Fibroblast of the aortic adventitia (primary cell): Measurements from ENCODE around the gene RPL29. TPM values are rescaled to one million over a fixed set of nuclear protein-coding genes. Genes with fewer than 3 reads are reported as not detected.

Experiments
- DNase-seq: peaks from one replicate; pipeline ENCODE4 v3.0.0-alpha.2; 2010; ENCODE audit warnings: low read depth
- H3K4me3 ChIP-seq: 2 replicates; pipeline ENCODE4 v1.5.1; 2011; ENCODE audit warnings: low read depth, mild to moderate bottlenecking, control low read depth, low read length, moderate library complexity
- CTCF ChIP-seq: IDR thresholded peaks from 2 replicates; pipeline ENCODE4 v1.5.1; 2011; ENCODE audit warnings: mild to moderate bottlenecking, low read length, control low read depth, inconsistent platforms; ENCODE audit not compliant: insufficient read depth
- total RNA-seq: library from RNA; depleted of rRNA; stranded (reverse); fragments of >200 nt; gene quantifications from 2 replicates; pipeline ENCODE4 v1.2.3, GENCODE V29; 2012; ENCODE audit warnings: low replicate concordance

Gene RPL29
- total RNA-seq, 1 donor: 1,532 TPM

- H3K4me3 ChIP-seq: no peak overlapping the region
- TF ChIP-seq CTCF: no peak
Measured at GRCh38 chr3:52032702-52033408, 37.2 kb upstream of the RPL29 start.

GRCh38 chr3:52031896-52032295 lies 36.2 kb upstream of the RPL29 start:
- TF ChIP-seq CTCF: no peak
- no peak for DNase-seq

More at GRCh38 chr3:52032702-52033408, 37.2 kb upstream of the RPL29 start:
- DNase-seq: no peak

GRCh38 chr3:52030714-52031310 lies 35.1 kb upstream of the RPL29 start:
- TF ChIP-seq CTCF: no peak
- no peak for DNase-seq
- H3K4me3 ChIP-seq: no peak overlapping the region

More at GRCh38 chr3:52031896-52032295, 36.2 kb upstream of the RPL29 start:
- no peak overlapping the region for H3K4me3 ChIP-seq

- DNase-seq: no peak
- no peak for TF ChIP-seq CTCF
- H3K4me3 ChIP-seq: no peak overlapping the region
Measured at GRCh38 chr3:52029535-52029934, 33.8 kb upstream of the RPL29 start.

GRCh38 chr3:52029053-52029452 lies 33.4 kb upstream of the RPL29 start:
- DNase-seq: no peak
- no peak for TF ChIP-seq CTCF
- no peak overlapping the region for H3K4me3 ChIP-seq

GRCh38 chr3:52028572-52028971 lies 32.9 kb upstream of the RPL29 start:
- TF ChIP-seq CTCF: no peak
- H3K4me3 ChIP-seq: no peak overlapping the region
- no peak for DNase-seq
